MM.1S (cell line): Measurements from ENCODE around the gene CCP110.

Experiments used
- DNase-seq: peaks from one replicate; pipeline ENCODE4 v3.0.0-alpha.2; 2015
- H2AFZ ChIP-seq: fragments of 300-600 bp; sonication (generic); 2 replicates; pipeline ENCODE4 v1.6.0; 2016; ENCODE audit warnings: antibody characterized with exemption, low read length
- H3F3A ChIP-seq: fragments of 300-600 bp; sonication (generic); 2 replicates; pipeline ENCODE4 v1.6.1; 2016; ENCODE audit warnings: mild to moderate bottlenecking, antibody characterized with exemption, low read length, moderate library complexity, mixed read lengths; ENCODE audit not compliant: insufficient read depth
- H3K27ac ChIP-seq: fragments of 300-600 bp; sonication (generic); 2 replicates; pipeline ENCODE4 v1.5.1; 2016; ENCODE audit warnings: mild to moderate bottlenecking, low read length
- H3K27me3 ChIP-seq: fragments of 300-600 bp; sonication (generic); replicated peaks from 2 replicates; pipeline ENCODE4 v1.6.0; 2016; ENCODE audit warnings: low read length; ENCODE audit not compliant: insufficient read depth
- H3K36me3 ChIP-seq: fragments of 300-600 bp; sonication (generic); replicated peaks from 2 replicates; pipeline ENCODE4 v1.6.1; 2016; ENCODE audit warnings: mild to moderate bottlenecking, low read length, mixed read lengths; ENCODE audit not compliant: insufficient read depth
- H3K4me1 ChIP-seq: fragments of 300-600 bp; sonication (generic); 2 replicates; pipeline ENCODE4 v1.6.1; 2016; ENCODE audit warnings: low read length, mixed read lengths
- H3K4me2 ChIP-seq: fragments of 300-600 bp; sonication (generic); 2 replicates; pipeline ENCODE4 v1.6.0; 2016; ENCODE audit warnings: low read depth, low read length
- H3K4me3 ChIP-seq: fragments of 300-600 bp; sonication (generic); 2 replicates; pipeline ENCODE4 v1.5.1; 2016; ENCODE audit warnings: low read length, mixed read lengths
- H3K79me2 ChIP-seq: fragments of 300-600 bp; sonication (generic); 2 replicates; pipeline ENCODE4 v1.6.1; 2016; ENCODE audit warnings: mixed run types, low read length, mixed read lengths
- H3K9ac ChIP-seq: fragments of 300-600 bp; sonication (generic); 2 replicates; pipeline ENCODE4 v1.6.1; 2016; ENCODE audit warnings: low read length, mixed read lengths
- H3K9me2 ChIP-seq: fragments of 300-600 bp; sonication (generic); replicated peaks from 2 replicates; pipeline ENCODE4 v1.6.1; 2016; ENCODE audit warnings: mild to moderate bottlenecking, low read length, mixed read lengths; ENCODE audit not compliant: insufficient read depth
- H3K9me3 ChIP-seq: fragments of 300-600 bp; sonication (generic); replicated peaks from 2 replicates; pipeline ENCODE4 v1.6.1; 2016; ENCODE audit warnings: mild to moderate bottlenecking, low read length, mixed read lengths; ENCODE audit not compliant: insufficient read depth
- H4K20me1 ChIP-seq: fragments of 300-600 bp; sonication (generic); 2 replicates; pipeline ENCODE4 v1.6.1; 2016; ENCODE audit warnings: mild to moderate bottlenecking, low read length, moderate library complexity, mixed read lengths; ENCODE audit not compliant: insufficient read depth
- EZH2 ChIP-seq: fragments of 300-600 bp; sonication (generic); optimal IDR thresholded peaks from 2 replicates; pipeline ENCODE3; 2017; ENCODE audit warnings: low read depth, mild to moderate bottlenecking, antibody characterized with exemption, low read length, mixed read lengths
- EZH2phosphoT487 ChIP-seq: fragments of 300-600 bp; sonication (generic); IDR thresholded peaks from 2 replicates; pipeline ENCODE4 v1.6.1; 2018; ENCODE audit warnings: antibody characterized with exemption, low read length
- TF ChIP-seq, protein P1 (sequence below): fragments of 300-600 bp; sonication (generic); IDR thresholded peaks from 2 replicates; pipeline ENCODE4 v1.5.1; 2016; ENCODE audit warnings: antibody characterized with exemption, low read length, mixed read lengths

CCP110 gene

GRCh38 chr16:19486051-19486450, 37.7 kb upstream of the CCP110 start:
- Histone ChIP-seq H4K20me1 (no peaks in the 10 kb centered on the region), H3K9ac (no peak overlapping the region), H3K4me3 (no peak overlapping the region), H3K9me3 (no peaks in the 10 kb centered on the region), H3K79me2 (no peaks in the 10 kb centered on the region), H3K27me3 (no peaks in the 10 kb centered on the region), H2AFZ (no peak overlapping the region), H3K4me2 (no peak overlapping the region), H3K36me3 (no peaks in the 10 kb centered on the region), H3K9me2 (no peaks in the 10 kb centered on the region), H3F3A (no peaks in the 10 kb centered on the region), H3K4me1 (no peaks in the 10 kb centered on the region), H3K27ac (no peak overlapping the region)
- no peak for DNase-seq
- TF ChIP-seq EZH2 (no peak), EZH2phosphoT487 (no peak)
- TF ChIP-seq, protein P1, sequence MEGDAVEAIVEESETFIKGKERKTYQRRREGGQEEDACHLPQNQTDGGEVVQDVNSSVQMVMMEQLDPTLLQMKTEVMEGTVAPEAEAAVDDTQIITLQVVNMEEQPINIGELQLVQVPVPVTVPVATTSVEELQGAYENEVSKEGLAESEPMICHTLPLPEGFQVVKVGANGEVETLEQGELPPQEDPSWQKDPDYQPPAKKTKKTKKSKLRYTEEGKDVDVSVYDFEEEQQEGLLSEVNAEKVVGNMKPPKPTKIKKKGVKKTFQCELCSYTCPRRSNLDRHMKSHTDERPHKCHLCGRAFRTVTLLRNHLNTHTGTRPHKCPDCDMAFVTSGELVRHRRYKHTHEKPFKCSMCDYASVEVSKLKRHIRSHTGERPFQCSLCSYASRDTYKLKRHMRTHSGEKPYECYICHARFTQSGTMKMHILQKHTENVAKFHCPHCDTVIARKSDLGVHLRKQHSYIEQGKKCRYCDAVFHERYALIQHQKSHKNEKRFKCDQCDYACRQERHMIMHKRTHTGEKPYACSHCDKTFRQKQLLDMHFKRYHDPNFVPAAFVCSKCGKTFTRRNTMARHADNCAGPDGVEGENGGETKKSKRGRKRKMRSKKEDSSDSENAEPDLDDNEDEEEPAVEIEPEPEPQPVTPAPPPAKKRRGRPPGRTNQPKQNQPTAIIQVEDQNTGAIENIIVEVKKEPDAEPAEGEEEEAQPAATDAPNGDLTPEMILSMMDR, result no peak

GRCh38 chr16:19486750-19487325, 36.9 kb upstream of the CCP110 start:
- no peak overlapping the region for H2AFZ ChIP-seq
- H3K4me1 ChIP-seq, result no peaks in the 10 kb centered on the region
- no peak for TF ChIP-seq EZH2
- TF ChIP-seq EZH2phosphoT487, result no peak
- TF ChIP-seq, protein P1, result no peak
- no peak overlapping the region for H3K27ac ChIP-seq
- H3K36me3 ChIP-seq, result no peaks in the 10 kb centered on the region
- no peaks in the 10 kb centered on the region for H3K27me3 ChIP-seq
- no peak for DNase-seq
- no peaks in the 10 kb centered on the region for H3K9me3 ChIP-seq
- no peaks in the 10 kb centered on the region for H3F3A ChIP-seq
- no peaks in the 10 kb centered on the region for H3K79me2 ChIP-seq
- H3K9me2 ChIP-seq, result no peaks in the 10 kb centered on the region
- H4K20me1 ChIP-seq, result no peaks in the 10 kb centered on the region
- no peak overlapping the region for H3K4me2 ChIP-seq
- no peak overlapping the region for H3K9ac ChIP-seq
- no peak overlapping the region for H3K4me3 ChIP-seq

DNA sequence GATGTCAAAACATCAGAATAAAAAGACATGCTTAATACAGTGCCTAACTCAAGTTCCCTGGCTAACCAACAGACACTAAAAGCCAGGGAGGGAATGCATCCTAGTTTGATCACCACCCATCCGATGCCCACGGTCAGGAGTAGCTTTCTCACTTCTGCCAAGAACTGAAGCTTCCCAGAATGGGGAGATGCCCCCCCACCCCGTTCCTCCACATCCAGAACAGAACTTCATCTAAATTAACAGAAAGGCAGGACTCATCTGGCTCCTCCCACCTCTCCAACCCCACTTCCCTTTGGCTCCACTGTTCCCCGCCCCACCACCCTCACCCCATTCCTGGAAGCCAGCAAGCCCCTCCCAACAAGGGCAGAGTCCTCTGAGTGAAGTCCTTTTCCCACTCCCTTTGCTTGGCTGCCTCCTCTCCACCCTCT, 35.5 kb upstream of the CCP110 start:
- DNase-seq, result no peak
- H3K4me1 ChIP-seq, result no peaks in the 10 kb centered on the region

GRCh38 chr16:19490619-19491018, 33.1 kb upstream of the CCP110 start:
- no peak overlapping the region for H2AFZ ChIP-seq
- no peak for TF ChIP-seq EZH2
- TF ChIP-seq, protein P1, result no peak
- TF ChIP-seq EZH2phosphoT487, result no peak
- no peak for DNase-seq

More for the DNA sequence above, 35.5 kb upstream of the CCP110 start:
- Histone ChIP-seq H2AFZ (no peak overlapping the region), H3K9me2 (no peaks in the 10 kb centered on the region), H3K9ac (no peak overlapping the region), H3K9me3 (no peaks in the 10 kb centered on the region), H3F3A (no peaks in the 10 kb centered on the region), H3K4me2 (no peak overlapping the region), H3K4me3 (no peak overlapping the region), H3K27me3 (no peaks in the 10 kb centered on the region), H3K36me3 (no peaks in the 10 kb centered on the region), H3K27ac (no peak overlapping the region), H4K20me1 (no peaks in the 10 kb centered on the region), H3K79me2 (no peaks in the 10 kb centered on the region)
- TF ChIP-seq EZH2phosphoT487, result no peak
- no peak for TF ChIP-seq EZH2

More at GRCh38 chr16:19490619-19491018, 33.1 kb upstream of the CCP110 start:
- Histone ChIP-seq H3K4me1 (no peaks in the 10 kb centered on the region), H3K4me2 (no peak overlapping the region), H3F3A (no peaks in the 10 kb centered on the region), H3K27me3 (no peaks in the 10 kb centered on the region), H3K27ac (no peak overlapping the region), H3K79me2 (no peaks in the 10 kb centered on the region), H3K36me3 (no peaks in the 10 kb centered on the region), H4K20me1 (no peaks in the 10 kb centered on the region), H3K9ac (no peak overlapping the region), H3K9me2 (no peaks in the 10 kb centered on the region), H3K9me3 (no peaks in the 10 kb centered on the region), H3K4me3 (no peak overlapping the region)
